GM19397 (cell line): ENCODE measurements around the gene EIF2A.
"Not testable (repeated sequence)": the region's sequence is repeated elsewhere in the genome, so short reads cannot be mapped to it uniquely, and the experiment has no call there.

Experiments used
- ATAC-seq: cut with Tn5 transposase; IDR thresholded peaks from one replicate; pipeline ENCODE4 v1.9.1; 2021; ENCODE audit warnings: mild to moderate bottlenecking, moderate library complexity; ENCODE audit not compliant: unreplicated experiment

The EIF2A gene

GRCh38 chr3:150600647-150601530 is 54.3 kb downstream of the EIF2A start:
- not testable (repeated sequence) for ATAC-seq

DNA sequence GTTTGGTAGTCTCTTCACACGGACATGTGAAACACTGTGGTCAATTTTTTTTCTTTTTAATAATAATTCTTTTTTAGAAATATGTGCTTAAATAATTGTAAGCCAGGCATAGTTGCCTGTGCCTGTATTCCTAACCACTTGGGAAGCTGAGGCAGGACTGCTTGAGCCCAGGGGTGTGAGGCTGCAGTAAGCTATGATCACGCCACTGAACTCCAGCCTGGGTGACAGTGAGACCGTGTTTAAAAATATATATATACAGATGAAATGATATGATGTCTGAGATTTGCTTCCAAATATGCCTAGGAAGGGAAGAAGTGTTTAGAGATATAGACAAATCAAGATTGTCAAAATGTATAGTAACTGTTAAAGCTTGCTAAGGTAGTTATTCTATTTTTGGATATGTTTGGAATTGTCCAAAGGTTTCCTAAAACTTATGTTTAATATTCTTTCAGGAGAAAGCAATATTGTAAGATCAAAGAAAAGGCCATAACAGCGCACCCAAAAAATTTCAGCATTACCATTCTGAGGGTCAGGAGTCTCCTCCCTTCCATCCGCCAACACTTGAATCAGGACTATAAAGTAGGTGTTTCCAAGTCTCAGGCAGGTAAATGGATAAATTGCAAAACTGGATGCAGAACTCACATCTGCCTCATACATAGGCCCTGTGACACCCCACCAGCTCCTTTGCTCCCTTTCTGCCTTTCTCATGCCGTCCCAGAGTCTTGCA is 56.0 kb downstream of the EIF2A start:
- ATAC-seq: peak; percentile 2

GRCh38 chr3:150603153-150603979 is 56.8 kb downstream of the EIF2A start, which contains the start of gene SELENOT:
SELENOT (plus strand) TSS chr3:150603321; CDS start chr3:150603363, 42 bp downstream.
- ATAC-seq: peak; percentile 72

- ATAC-seq: no peak
Measured at GRCh38 chr3:150603980-150604319, 57.4 kb downstream of the EIF2A start.

DNA sequence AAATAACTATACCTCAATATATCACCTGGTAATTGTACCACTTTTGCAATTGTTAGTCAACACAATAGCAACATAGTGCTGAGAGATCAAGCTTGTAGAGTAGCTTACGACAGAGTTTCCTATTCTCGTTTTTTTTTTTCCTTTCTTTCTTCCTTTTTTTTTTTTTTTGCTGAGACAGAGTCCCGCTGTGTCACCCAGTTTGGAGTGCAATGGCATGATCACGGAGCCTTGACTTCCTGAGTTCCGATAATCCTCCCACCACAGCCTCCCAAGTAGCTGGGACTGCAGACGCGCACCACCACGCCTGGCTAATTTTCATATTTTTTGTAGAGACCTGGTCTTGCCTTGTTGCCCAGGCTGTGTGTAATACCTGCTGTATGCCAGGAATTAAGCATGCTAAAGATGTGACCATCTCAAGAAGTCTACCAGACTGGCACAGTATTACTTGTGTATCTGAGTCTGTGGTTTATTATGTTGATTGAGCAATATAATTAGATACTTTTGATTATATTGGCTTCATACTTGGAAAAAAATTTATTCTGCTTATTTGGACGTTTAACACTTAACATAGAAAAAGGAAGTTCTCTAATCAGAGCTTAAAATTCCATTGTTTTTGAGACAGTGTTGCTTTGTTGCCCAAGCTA is 59.5 kb downstream of the EIF2A start:
- ATAC-seq: no peak

DNA sequence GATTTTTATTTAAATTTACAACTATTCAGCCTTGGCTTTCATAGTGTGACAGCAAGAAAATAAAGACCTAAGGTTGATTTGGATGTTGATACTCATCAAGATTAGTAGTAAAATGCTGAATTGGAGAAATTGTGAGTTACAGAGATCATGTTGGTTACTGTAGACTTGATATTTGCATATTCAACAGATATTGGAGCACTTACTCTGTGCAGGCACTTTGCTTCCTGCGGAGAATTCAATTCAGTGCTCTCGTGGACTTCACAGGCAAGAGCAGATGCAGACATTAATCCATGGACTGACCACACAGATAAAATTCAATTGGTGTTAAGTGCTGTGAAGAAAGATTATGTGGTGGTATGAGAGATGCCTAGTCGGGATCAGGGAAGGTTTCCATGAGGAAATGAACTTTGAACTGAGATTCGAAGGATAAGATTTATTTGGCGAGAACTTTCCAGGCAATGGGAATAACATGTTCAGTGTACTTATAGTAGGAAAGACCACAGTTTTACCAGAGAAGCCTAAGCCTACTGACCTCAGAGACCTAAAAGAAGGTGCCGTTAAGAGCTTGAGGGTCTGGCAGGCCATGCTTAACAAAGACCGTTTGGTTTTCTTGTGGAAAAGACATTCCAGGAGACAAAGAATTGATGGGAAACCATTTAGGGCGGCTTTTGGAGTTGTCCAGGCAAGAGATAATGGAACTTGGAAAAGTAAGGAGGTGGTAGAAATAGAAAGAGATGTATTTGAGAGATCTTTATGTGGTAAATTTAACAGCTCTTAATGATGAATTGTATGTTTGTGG is 60.9 kb downstream of the EIF2A start:
- ATAC-seq: no peak

DNA sequence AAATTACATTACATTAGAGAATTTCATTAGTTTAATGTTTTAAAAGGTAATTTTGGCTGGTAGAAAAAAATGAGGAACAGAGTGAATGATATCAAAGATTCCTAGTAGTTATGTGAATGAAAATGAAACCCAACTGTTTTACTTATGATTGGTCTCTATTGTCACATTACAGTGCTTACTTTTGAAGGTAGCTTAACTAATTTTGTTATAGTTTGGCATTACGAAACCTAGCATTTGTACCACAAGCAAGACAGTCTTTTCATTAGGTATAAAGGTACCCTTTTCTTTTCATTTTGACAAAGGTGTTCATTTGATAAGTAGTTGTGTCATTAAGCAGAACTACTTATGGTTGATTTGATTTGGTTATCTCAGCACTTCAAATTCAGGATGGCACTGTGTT is 63.4 kb downstream of the EIF2A start:
- ATAC-seq: no peak

DNA sequence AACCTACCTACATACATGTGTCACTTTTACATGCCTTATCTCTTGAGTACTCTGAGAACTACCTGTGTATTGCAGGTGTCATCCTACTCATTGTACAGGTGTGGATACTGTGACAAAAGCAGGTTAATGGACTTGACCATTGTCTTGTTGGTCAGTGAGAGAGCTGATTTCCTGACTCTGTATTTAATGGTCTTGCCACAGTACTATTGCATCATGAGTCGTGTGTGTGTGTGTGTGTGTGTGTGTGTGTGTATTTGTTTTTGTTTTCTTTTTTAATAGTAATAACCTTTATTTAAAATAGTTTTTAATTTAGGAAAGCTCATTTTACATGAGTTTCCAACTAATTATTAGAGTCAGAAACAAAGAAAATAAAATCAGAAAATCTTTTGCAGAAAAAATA is 64.2 kb downstream of the EIF2A start:
- ATAC-seq: no peak

DNA sequence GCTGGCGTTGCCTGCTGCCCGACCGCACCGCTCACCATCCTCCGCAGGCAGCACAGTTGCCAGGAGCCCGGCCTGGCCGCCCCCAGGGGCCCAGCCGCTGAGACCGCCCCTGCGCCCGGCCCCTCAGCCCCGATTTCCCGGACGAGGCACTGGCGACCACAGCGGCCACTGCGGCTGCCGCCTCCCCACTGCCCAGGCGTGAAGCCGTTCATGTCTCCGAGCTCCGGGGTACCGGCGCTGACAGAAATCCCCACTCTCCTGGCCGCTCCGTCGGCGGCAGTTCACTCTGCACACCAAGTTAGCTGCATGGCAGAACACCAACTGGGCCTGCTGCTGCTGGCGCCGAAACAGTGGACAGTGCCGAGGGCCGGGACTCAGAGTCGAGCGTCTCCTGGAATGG is 65.1 kb downstream of the EIF2A start:
- no peak for ATAC-seq

DNA sequence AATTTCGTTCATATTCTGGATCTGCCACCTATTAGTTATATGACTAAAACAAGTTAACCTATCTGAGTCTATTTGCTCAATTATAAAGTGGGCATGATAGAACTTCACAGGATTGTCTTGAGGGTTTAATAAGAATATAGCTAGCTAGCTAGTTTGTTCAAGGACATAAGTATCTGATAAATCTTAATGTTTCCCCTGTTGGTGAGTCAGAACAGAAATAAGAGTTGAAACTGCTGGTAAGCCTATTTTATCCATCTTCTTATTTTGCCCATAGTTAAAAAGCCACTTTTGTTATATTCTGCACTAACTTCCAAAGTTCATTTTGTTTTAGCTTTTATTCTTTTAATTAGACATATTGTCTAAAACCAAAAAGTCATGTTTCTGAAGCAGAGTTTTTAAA is 65.9 kb downstream of the EIF2A start:
- ATAC-seq: no peak

DNA sequence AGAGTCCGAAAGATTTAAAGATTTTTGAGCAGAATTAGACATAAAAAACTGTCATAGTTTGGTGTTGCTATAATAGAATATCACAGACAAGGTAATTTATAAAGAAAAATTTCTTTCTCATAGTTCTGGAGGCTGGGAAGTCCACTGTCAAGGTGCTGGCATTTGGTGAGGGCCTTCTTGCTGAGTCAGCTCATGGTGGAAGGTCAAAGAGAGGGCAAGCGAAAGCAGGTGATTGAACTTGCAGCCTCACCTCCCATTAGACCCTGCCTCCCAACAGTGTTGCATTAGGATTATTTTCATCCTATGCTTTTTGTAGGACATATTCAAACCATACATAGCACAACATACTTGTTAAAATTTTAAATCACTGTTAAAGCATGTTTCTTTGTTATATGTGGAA is 66.4 kb downstream of the EIF2A start:
- ATAC-seq: no peak

DNA sequence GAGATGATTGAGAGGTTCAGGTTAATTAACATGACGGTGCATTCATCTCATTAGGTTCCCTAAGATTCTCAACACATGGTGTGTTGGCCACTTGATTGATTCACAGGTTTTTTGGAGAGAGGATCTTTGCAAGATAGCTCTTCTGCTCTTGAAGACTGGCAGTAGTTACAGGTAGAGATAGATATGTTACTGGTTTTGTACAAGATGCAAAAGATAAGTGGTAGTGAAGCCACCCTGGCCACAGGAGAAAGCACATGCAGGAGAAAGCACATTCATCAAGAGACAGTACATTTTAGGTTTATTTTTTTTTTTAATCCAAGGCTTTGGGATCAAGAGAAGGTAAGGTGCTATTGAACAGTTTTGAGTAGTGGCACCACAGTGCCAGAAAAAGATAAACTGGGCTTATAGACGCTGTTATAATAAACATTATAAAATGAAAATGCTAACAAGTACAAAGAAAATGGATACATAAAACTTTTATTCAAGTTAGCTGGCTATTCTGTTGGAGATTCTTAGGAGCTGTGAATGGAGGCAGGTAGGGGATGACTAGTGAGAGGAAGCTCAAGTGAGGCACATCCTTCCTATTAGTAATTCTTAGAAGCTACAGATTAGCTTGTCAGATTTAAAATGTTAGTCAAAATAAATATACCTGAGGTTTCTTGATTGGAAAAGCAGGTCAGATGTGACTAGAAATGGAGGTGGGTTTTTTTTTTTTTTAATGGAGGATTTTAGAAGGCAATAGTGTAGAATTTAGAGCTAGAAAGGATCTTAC is 67.3 kb downstream of the EIF2A start:
- ATAC-seq: no peak

GRCh38 chr3:150620002-150620689 is 73.6 kb downstream of the EIF2A start:
- ATAC-seq: no peak

DNA sequence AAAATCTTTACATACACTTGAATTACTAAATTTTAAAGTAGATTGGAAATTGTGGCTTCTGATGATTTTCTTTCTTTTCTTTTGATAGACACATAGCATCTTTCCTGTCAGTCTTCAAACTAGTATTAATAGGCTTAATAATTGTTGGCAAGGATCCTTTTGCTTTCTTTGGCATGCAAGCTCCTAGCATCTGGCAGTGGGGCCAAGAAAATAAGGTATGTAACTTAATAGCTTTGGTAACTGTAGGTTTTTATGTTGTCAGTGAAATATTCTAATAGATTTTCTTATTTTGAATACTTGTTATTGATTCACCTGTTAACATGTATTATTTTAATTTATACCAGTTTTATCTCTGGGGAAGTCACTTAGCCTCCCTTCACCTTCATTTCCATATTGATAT is 76.4 kb downstream of the EIF2A start:
- ATAC-seq: not testable (repeated sequence)

DNA sequence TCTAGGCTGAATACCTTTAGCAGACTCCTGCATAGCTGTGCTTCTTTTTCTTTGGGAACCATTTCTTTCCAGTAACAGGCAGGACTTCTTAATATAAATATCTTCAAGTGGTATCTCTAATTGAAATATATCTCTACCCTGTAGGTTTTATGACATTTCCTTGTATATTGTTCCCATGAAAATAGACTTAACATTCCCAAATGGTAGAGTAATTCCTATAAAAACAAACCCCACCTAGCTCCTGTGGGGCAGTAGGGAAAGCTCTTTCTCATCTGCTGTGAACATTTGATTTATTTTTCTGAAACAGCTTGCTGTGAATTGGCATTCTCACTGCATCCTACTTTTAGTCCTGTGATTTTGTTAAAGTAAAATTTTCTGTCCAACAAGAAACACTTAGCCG is 77.4 kb downstream of the EIF2A start:
- no peak for ATAC-seq

- no peak for ATAC-seq
Measured at GRCh38 chr3:150626148-150626930, 79.8 kb downstream of the EIF2A start.

DNA sequence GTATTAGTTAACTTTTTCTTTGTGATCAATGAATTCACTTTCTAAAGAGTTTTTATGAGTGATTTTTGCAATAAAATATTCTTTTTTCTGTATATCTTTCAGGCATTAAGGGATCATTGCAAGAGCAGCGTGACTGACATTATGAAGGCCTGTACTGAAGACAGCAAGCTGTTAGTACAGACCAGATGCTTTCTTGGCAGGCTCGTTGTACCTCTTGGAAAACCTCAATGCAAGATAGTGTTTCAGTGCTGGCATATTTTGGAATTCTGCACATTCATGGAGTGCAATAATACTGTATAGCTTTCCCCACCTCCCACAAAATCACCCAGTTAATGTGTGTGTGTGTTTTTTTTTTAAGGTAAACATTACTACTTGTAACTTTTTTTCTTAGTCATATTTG is 81.0 kb downstream of the EIF2A start:
- ATAC-seq: no peak
